GM21825 (cell line): ENCODE results near the gene SMYD3.

Source experiments
- ATAC-seq: cut with Tn5 transposase; IDR thresholded peaks from one replicate; pipeline ENCODE4 v1.9.1; 2021; ENCODE audit warnings: mild to moderate bottlenecking, moderate library complexity; ENCODE audit not compliant: unreplicated experiment

SMYD3 gene

DNA sequence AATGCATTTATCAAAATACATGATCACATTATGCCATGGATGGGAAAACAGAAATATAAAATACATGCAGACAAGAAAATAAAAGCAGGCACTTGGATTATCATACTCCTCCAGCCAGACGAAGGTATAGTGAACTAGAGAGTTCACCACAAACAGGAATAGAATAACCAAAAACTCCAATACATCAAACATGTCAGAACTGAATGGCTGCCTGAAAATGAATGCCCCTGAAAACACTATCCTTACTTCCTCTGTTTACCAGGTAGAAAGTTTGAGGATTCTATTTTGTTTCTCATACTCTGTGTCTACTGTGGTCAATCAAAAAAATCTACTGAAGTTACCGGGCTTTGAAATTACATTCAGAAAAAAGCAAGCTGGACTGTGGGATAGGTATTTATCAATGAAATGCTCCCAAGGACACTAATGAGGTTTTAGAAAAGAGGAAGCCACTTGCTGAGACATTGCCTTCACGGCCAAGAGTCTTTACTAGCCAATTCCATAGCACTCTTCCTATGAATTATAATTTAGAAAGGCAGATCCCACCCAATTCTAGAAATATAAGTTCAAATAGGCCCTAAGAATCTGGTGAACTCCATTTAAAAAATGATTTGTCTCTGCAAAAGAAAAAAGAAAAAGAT is 197.7 kb downstream of the SMYD3 start:
- no peak for ATAC-seq

DNA sequence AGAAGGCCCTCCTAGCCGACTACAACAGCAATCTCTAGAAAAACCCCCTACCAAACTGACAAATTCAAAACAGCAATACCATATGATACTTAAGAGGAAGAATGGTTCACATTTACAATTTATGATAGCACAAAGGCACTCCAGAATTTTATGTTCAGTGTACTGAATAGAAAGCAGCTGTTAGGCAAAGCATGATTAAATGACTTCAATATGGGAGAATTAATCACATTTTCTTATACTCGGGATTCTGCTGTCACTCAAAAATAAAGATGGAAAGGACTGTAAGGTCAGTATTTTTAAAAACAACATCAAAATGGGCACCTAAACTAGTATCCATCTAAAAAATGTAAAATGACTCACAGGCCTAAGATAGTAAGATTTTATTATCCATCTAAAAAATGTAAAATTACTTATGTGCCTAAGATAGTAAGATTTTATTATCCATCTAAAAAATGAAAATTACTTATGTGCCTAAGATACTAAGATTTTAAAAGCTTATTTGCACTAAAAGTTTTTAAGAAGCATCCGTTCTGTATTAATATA is 198.5 kb downstream of the SMYD3 start:
- ATAC-seq: no peak

DNA sequence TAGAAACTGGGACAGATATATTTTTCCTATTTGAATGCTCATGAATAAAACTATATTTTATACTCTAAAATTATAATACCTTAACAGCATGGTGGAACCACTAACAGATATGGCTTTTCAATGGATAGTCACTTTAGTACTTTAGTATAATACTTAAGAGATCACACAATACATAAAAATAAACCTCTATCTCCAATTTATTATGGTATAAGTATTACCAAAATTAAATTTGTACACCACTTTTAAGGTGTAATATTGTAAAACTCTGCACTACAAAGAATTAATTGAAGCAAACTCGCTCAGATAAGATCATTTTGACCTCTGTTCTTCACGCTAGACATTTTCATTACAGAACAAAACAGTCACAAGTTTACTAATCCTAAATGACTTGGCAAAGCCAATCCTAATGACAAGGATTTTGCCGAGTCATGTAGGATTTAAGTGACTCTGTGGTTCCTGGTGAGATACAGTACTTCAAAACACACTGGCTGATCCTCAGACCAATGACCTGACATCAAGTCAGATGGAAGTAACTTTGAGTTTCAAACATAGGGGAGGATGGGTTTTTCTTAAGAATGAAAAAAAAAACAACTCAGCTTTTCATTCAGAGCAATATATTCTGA is 200.6 kb downstream of the SMYD3 start:
- ATAC-seq: no peak

DNA sequence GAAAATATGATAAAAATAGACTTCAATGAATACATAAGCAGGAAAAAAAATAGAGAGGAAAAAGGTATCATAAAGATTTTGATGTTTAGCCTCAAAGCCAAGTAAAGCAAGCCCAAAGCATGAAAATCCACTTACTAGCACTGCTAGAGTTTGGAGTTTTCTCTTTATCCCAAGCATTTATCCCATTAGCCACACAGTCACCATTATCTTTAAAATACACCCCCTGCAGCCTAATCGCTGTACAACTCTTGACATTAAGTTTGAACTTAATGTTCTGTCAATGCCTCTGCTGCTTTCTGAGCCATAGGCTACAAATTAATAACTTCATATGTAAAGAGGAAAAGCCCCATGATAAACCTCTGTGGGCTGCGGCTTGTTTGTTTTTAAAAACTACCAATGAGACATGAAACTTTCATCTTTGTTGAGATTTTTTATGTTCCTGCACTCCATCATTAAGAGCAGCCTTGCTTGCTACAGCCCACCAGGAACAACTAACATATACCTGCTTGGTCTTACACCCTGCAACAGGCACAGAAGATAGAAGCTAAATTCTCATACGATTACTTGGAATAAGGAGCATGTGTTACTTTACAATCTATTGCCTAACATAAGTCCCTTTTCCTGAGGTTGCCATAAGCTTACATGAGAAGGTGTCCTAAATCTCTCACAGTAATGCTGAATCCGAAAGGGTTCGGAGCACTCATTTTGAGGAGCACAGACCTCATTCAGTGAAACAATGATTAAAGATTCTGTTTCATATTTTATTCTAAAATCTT is 202.4 kb downstream of the SMYD3 start:
- ATAC-seq: no peak

GRCh38 chr1:246302711-246303317 is 204.3 kb downstream of the SMYD3 start:
- ATAC-seq: no peak

GRCh38 chr1:246302251-246302625 is 204.8 kb downstream of the SMYD3 start:
- ATAC-seq: no peak

- no peak for ATAC-seq
These were observed 205.4 kb downstream of the SMYD3 start for GRCh38 chr1:246301553-246302250.

GRCh38 chr1:246300626-246301549 is 206.2 kb downstream of the SMYD3 start:
- no peak for ATAC-seq

DNA sequence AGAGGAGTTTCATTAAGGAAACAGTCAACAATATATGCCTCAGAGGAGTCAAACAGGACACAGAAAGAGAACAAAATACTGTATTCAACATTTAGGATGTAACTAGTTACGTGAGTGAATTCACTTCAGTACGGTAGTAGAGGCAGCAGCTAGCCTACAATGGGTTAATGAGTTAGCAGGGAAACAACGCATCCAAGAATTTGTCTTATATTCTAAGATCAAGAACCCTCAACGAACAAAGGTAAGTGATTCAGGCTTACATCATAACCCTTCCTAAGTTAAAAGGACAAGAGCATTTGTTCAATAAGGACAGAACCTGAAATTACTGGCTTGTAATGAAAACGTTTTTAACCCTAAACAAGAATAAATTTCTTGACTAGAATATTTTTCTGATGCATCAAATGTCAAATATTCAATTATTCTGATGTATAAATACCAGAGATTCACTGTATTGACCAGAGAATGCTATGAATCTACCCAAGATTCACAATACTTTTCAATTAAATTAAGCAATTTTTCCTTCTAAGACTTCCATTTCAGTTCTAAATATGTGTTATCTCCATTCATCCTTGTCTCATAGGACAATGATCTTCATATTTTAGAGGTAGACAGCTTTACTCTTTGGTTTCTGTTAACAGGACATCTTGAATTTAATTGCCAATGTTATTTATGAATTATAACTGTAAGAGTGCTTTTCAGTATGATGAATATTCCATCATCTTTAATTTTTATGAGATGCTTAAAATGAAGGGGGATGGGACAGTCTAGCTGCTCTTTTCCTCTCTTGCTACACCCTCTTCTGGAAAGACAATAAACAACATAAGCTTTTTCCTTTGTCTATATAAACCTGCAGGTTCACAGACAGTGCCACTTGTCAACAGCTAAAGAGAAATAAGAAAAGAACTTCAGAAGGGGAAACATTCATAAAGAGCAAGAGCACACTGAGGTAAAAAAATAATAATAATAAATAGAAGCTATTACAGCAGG is 209.5 kb downstream of the SMYD3 start:
- ATAC-seq: no peak

DNA sequence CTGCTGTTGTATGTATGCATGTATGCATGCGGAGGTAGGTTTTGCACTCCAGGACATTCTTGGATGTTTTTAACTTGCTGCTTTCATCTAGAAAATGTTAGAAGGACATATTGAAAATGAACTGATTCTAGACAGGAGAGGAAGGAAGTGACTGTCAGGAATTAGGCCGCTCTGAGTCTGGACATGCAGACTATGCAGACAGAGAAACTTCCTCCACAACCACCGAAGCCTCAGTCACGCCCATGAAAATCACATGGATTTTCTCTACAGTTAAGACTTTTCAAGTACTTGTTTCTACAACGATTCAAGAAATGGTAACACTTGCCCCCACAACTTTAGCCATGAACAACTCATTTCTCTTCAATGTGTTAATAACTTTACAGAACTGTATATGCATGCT is 211.1 kb downstream of the SMYD3 start:
- ATAC-seq: no peak

DNA sequence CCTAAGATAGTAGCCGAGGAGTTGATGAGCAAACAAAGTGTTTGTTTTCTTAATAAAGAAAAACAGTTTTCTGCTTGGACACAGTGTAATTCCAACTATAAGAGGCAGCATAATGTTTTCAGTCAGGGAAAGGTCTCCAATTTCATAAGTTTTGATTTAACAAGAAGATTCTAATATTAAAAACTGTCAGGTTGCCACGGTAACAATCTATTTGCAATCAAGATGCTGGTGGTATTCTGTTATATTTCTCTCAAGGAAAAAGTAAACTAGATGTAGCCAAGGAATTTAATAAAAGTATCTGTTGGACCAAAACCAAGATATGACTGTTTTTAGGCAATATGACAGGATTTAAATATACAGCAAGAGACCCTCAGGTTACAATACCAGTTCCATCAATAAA is 211.7 kb downstream of the SMYD3 start:
- ATAC-seq: no peak

- no peak for ATAC-seq
These were observed 212.8 kb downstream of the SMYD3 start for GRCh38 chr1:246294263-246294662.

- ATAC-seq: no peak
These were observed 213.5 kb downstream of the SMYD3 start for GRCh38 chr1:246293366-246294121.

GRCh38 chr1:246292571-246292970 is 214.5 kb downstream of the SMYD3 start:
- no peak for ATAC-seq

DNA sequence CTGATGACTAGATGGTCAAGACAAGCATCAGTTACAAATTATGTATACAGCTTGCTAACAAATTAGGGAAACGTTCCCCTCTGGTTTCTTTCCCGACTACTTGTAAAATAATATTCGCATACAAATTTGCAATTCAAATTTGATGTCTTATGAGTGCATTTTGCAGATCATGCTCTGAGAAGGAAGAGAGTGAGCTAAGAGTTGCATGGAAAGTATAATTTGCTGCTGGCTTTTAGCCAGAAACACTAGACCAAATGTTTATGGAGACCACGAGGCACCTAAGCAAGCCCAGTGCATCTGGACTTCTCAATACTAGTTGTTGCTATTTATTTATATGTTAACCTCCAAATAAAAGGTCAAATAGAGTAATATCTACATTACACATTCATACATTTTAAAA is 216.0 kb downstream of the SMYD3 start:
- no peak for ATAC-seq

DNA sequence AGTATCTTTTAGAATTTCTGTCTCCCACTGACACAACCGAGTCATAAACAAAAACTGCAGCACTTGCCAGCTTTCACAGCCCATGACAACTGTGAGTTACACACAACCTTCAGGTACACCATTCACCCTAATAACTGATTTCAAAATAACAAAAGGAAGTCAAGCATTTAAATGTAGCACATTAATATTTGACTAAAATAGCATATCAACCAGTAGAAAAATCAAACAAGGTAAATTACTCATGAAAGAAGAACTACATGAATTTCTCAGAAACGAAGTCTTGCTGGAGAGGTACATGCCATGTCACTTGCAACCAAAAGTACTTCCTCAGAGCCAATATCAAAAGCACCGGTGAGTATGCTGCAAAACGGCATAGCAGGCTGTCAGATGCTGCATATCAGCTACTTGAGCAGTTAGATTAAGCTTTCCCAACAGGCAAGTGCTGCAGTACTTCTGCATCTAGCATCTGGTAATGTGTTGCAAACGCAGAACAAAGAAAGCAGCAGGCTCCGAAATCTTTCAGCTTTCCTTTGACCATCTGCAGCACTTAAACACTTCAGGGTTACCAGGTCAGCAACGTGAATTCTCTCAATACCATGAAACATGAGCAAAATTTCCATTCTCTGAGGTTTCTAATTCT is 223.2 kb downstream of the SMYD3 start:
- ATAC-seq: no peak

DNA sequence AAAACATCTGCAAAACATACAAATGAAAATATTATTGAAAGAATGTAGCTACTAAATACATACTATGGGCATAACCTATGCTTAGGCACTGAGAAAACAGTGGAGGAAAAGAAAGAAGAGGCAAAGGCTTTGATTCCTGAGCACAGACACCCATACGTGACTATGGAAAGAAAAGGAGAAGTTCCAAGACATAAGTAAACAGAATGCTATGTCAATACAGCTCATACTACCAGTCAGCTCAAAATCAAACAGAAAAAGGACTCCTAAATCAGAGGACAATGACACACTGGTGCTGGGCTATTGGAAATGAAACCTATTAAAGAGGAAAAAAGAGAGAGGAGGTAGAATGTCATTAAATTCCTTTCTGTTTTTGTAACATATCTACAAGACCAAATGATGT is 225.4 kb downstream of the SMYD3 start:
- ATAC-seq: no peak
